Motor neuron (in vitro differentiated cells): Measurements from ENCODE around the gene TIMELESS. TPM values are rescaled to one million over a fixed set of nuclear protein-coding genes. Genes with fewer than 3 reads are reported as not detected.
A peak's percentile ranks its signal among the peaks of the same experiment; 100 is the strongest.
"Not testable (repeated sequence)": the region's sequence is repeated elsewhere in the genome, so short reads cannot be mapped to it uniquely, and the experiment has no call there.

ENCODE experiments used
- ATAC-seq, 8 experiments: fragments of 200-7000 bp; cut with Tn5 transposase; replicated peaks in 6 of 8; 2 replicates each; pipeline ENCODE4 v1.8.0; 2021; ENCODE audit warnings: mild to moderate bottlenecking in 8 of 8, moderate library complexity in 8 of 8
- H3K27ac ChIP-seq, 2 donors: fragments of 250-450 bp; sonication (Bioruptor Pico); 2 replicates each; pipeline ENCODE4 v1.9.0; 2021; ENCODE audit warnings: antibody characterized with exemption in 2 of 2, mild to moderate bottlenecking in 2 of 2, moderate library complexity in 1 of 2
- H3K4me1 ChIP-seq, 2 donors: fragments of 250-450 bp; sonication (Bioruptor Pico); replicated peaks in 1 of 2; 2 replicates each; pipeline ENCODE4 v1.6.1; 2021; ENCODE audit warnings: antibody characterized with exemption in 2 of 2, mild to moderate bottlenecking in 2 of 2, moderate library complexity in 1 of 2
- H3K4me3 ChIP-seq, 5 donors: fragments of 250-450 bp; sonication (Bioruptor Pico); 2 replicates each; pipeline ENCODE4 v1.9.0; 2021; ENCODE audit warnings: antibody characterized with exemption in 5 of 5, mild to moderate bottlenecking in 5 of 5, moderate library complexity in 4 of 5
- WGBS, 10 experiments: fragments of 450-650 bp; shearing (Covaris generic); methylation state at CpG; one replicate each; pipeline ENCODE4 v1.0.0; 2022; 5-methylcytosine and 5-hydroxymethylcytosine counted together
- in situ Hi-C, 9 experiments: fragments of 400-800 bp; cut with MboI; loops; one replicate each; pipeline ENCODE4 v1.15.0; 2021; ENCODE audit warnings: low sequenced_read_pairs in 9 of 9, low pct_unique_long_range_greater_than_20kb in 2 of 9; ENCODE audit not compliant: unreplicated experiment in 9 of 9
- total RNA-seq, 8 experiments: library from RNA; unstranded; fragments of 300-600 nt; gene quantifications; 2 replicates each; pipeline versions ENCODE4 v1.2.3 to v1.2.4, GENCODE V29; 2022

The TIMELESS gene
- total RNA-seq: 10 to 100 TPM in 7 of 8 experiments, 1 to 10 TPM in 1; 3.4 to 62.8 (median 19.2) TPM

- Histone ChIP-seq H3K4me3 (peak within 1 kb of the TSS; percentile 61 to 100 (median 75)), H3K4me1 (peaks cover 3 to 4% of the 10 kb centered on the region in 2 donors), H3K27ac (peak within 1 kb of the TSS; percentile 42 to 75)
- 0 to 4% (median 0%) methylated on average over 2 to 27 of the region's 58 CpGs for WGBS, 10 experiments
- ATAC-seq: peak; percentile 91 to 97 (median 96)
- in situ Hi-C loops: no loop called here
These were observed at the start of gene TIMELESS for GRCh38 chr12:56448860-56449621. Gene TIMELESS, minus strand, starts transcription at chr12:56449426. Its CDS starts 15,256 bp downstream, at chr12:56434170.

GRCh38 chr12:56498126-56498902, 49.1 kb upstream of the TIMELESS start:
- WGBS, 10 experiments: 33 to 83% (median 63%) methylated on average over 1 to 4 of the region's 14 CpGs; no CpG with 5 or more reads in 4 of the 10 experiments
- H3K27ac ChIP-seq, H3K4me3 ChIP-seq, ATAC-seq, in situ Hi-C loops: not testable (repeated sequence)
- peaks cover 0 to 12% of the 10 kb centered on the region in 2 donors for H3K4me1 ChIP-seq

GRCh38 chr12:56496704-56497103, 47.5 kb upstream of the TIMELESS start:
- WGBS, 10 experiments: no CpG with 5 or more reads among the region's 17 CpGs
- H3K4me3 ChIP-seq, H3K27ac ChIP-seq, ATAC-seq, in situ Hi-C loops: not testable (repeated sequence)
- H3K4me1 ChIP-seq: peaks cover 0 to 12% of the 10 kb centered on the region in 2 donors

- in situ Hi-C loops, ATAC-seq, H3K4me3 ChIP-seq, H3K27ac ChIP-seq, H3K4me1 ChIP-seq: not testable (repeated sequence)
- 100% methylated on average over 1 of the region's 27 CpGs; no CpG with 5 or more reads in 9 of the 10 experiments for WGBS, 10 experiments
These were observed 45.3 kb upstream of the TIMELESS start for GRCh38 chr12:56494481-56494880.

GRCh38 chr12:56494106-56494415, 44.8 kb upstream of the TIMELESS start:
- ATAC-seq, H3K27ac ChIP-seq, in situ Hi-C loops, H3K4me3 ChIP-seq, H3K4me1 ChIP-seq: not testable (repeated sequence)
- WGBS, 10 experiments: 80% methylated on average over 1 of the region's 15 CpGs; no CpG with 5 or more reads in 9 of the 10 experiments

- ATAC-seq, in situ Hi-C loops: not testable (repeated sequence)
- WGBS, 10 experiments: 0 to 95% (median 76%) methylated on average over 1 to 4 of the region's 31 CpGs; no CpG with 5 or more reads in 6 of the 10 experiments
These were observed 44.3 kb upstream of the TIMELESS start for GRCh38 chr12:56493409-56494105.

GRCh38 chr12:56490360-56490759, 41.1 kb upstream of the TIMELESS start:
- Histone ChIP-seq H3K4me1 (peaks cover 0 to 4% of the 10 kb centered on the region in 2 donors), H3K4me3 (no peak overlapping the region), H3K27ac (no peak overlapping the region)
- in situ Hi-C loops: no loop called here
- no peak for ATAC-seq

More at GRCh38 chr12:56493409-56494105, 44.3 kb upstream of the TIMELESS start:
- H3K4me1 ChIP-seq, H3K27ac ChIP-seq, H3K4me3 ChIP-seq: not testable (repeated sequence)

- peak within 1 kb of the TSS; percentile 45 to 65 (median 51) for H3K4me3 ChIP-seq
- H3K4me1 ChIP-seq: peaks cover 0 to 4% of the 10 kb centered on the region in 2 donors
- ATAC-seq: peak; percentile 95 to 97 (median 96)
- in situ Hi-C loops: no loop called here
- WGBS, 10 experiments: 0 to 100% (median 18%) methylated on average over 1 to 15 of the region's 59 CpGs; no CpG with 5 or more reads in 4 of the 10 experiments
- peak within 1 kb of the TSS; percentile 23 to 32 for H3K27ac ChIP-seq
These were observed 39.1 kb upstream of the TIMELESS start, which contains the start of gene GLS2 for GRCh38 chr12:56488041-56488955. Gene GLS2, minus strand, starts transcription at chr12:56488161. Its CDS starts 43 bp downstream, at chr12:56488118.

GRCh38 chr12:56487448-56488040, 38.3 kb upstream of the TIMELESS start:
- ATAC-seq: peak in 7 of 8 experiments; percentile 15 to 44 (median 34)
- Histone ChIP-seq H3K4me3 (peak overlapping the region; percentile 45 to 65 (median 51)), H3K4me1 (peaks cover 0 to 4% of the 10 kb centered on the region in 2 donors), H3K27ac (peak overlapping the region; percentile 23 to 32)
- in situ Hi-C loops: no loop called here
- WGBS, 10 experiments: 0 to 100% (median 33%) methylated on average over 1 to 3 of the region's 44 CpGs; no CpG with 5 or more reads in 5 of the 10 experiments

- 60 to 100% (median 85%) methylated on average over 1 to 8 of the region's 12 CpGs; no CpG with 5 or more reads in 4 of the 10 experiments for WGBS, 10 experiments
- peak in 1 of 8 experiments; percentile 2 for ATAC-seq
- in situ Hi-C loops: no loop called here
- H3K4me3 ChIP-seq: peak overlapping the region in 2 of 5 donors; percentile 45 to 61
- H3K4me1 ChIP-seq: peaks cover 0 to 4% of the 10 kb centered on the region in 2 donors
- H3K27ac ChIP-seq: no peak overlapping the region
These were observed 37.5 kb upstream of the TIMELESS start for GRCh38 chr12:56486694-56487093.

- peaks cover 0 to 4% of the 10 kb centered on the region in 2 donors for H3K4me1 ChIP-seq
- WGBS, 10 experiments: 56 to 100% (median 100%) methylated on average over 1 of the region's 1 CpG; no CpG with 5 or more reads in 1 of the 10 experiments
- no peak overlapping the region for H3K27ac ChIP-seq
- in situ Hi-C loops: no loop called here
- no peak for ATAC-seq
- no peak overlapping the region for H3K4me3 ChIP-seq
These were observed 35.3 kb upstream of the TIMELESS start for GRCh38 chr12:56484566-56484965.
